ENCODE results near the gene SLCO1C1.

DNA sequence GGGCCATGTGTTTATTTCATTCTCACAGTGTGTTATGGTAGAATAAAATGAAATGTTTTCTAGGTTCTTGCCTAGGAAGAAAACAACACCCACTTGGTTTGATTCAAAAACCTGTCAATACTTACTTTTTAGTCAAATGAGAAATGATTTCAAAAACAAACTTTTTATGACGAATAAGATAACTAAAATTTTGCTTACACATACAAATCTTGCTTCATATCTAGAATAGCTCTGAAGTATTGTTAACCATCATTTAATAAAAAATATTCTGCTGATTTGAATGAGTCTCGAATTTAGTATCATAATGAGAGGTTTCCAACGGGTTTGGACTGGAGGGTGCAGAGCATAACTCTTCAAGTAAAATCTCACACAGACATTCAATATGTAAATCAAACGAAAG is 23.2 kb downstream of the SLCO1C1 start:
- TF ChIP-seq, protein P1, sequence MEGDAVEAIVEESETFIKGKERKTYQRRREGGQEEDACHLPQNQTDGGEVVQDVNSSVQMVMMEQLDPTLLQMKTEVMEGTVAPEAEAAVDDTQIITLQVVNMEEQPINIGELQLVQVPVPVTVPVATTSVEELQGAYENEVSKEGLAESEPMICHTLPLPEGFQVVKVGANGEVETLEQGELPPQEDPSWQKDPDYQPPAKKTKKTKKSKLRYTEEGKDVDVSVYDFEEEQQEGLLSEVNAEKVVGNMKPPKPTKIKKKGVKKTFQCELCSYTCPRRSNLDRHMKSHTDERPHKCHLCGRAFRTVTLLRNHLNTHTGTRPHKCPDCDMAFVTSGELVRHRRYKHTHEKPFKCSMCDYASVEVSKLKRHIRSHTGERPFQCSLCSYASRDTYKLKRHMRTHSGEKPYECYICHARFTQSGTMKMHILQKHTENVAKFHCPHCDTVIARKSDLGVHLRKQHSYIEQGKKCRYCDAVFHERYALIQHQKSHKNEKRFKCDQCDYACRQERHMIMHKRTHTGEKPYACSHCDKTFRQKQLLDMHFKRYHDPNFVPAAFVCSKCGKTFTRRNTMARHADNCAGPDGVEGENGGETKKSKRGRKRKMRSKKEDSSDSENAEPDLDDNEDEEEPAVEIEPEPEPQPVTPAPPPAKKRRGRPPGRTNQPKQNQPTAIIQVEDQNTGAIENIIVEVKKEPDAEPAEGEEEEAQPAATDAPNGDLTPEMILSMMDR (IDR thresholded peaks at IDR 0.05; ENCODE audit: insufficient read depth, low read depth, low read length): no peak
- no peak for TF ChIP-seq EZH2 (IDR thresholded peaks at IDR 0.05; ENCODE audit: insufficient read depth, low read length)
